GM18519 (cell line): ENCODE data around the gene DCPS.
"Not testable (repeated sequence)": the region's sequence is repeated elsewhere in the genome, so short reads cannot be mapped to it uniquely, and the experiment has no call there.

Experiments used
- ATAC-seq: cut with Tn5 transposase; IDR thresholded peaks from one replicate; pipeline ENCODE4 v1.9.1; 2021; ENCODE audit warnings: mild to moderate bottlenecking, moderate library complexity; ENCODE audit not compliant: unreplicated experiment, low FRiP score

DCPS gene

DNA sequence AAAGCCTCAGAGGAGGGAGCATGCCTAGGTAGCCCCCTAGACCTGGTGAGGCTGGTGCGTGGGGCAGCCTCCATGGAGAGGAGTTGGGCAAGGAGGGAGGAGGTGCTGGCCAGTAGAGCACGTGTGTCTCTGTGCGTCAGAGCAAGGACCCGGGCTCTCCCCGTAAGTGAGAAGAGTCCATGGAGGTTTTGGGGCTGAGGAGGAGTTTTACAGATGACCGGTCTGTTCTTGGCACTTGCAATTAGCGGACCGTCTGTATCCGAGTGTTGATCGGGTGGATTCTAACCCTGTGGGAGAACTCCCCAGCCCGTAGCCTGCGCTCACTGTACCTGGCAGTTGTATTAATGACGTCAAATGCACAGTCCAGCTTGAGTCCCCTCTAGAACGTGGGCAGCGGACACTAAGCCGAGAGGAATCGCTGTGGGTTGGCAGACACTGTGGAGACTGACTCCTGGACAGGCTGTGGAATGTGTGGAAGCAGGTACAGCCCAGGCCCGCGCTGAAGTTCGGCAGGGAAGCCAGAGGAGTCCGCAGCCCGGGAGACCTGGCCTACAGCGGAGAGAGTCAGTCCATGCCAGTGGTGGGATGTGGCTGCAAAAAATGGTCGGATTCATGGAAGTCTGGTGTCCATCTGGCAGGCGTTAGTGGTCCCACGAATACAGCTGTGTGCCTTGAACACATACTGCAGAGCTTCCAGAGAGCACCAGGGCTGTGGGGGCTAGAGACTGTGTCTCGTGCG is 70.9 kb downstream of the DCPS start:
- not testable (repeated sequence) for ATAC-seq

DNA sequence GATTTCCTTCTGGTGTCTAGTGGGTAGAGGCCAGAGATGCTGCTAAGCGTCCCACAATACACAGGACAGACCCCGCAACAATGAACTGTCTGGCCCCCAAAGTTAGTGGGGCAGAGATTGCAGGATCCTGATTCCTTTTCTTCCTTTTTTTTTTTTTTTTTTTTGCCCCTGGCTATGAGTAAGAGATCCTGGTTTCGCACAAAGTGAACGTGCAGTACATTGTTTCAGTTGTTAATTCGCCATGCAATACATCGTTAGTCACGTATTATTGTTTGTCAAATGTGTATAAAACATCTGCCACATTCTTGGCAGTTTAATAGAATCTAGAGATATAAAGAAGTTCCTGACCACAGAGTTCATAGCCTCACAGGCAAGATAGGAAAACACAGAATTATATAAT is 71.9 kb downstream of the DCPS start:
- no peak for ATAC-seq

- ATAC-seq = no peak
Observed at GRCh38 chr11:126378763-126379162, 74.9 kb downstream of the DCPS start.

GRCh38 chr11:126380909-126381308 is 77.0 kb downstream of the DCPS start:
- ATAC-seq = no peak

GRCh38 chr11:126381960-126382359 is 78.1 kb downstream of the DCPS start:
- ATAC-seq = not testable (repeated sequence)

DNA sequence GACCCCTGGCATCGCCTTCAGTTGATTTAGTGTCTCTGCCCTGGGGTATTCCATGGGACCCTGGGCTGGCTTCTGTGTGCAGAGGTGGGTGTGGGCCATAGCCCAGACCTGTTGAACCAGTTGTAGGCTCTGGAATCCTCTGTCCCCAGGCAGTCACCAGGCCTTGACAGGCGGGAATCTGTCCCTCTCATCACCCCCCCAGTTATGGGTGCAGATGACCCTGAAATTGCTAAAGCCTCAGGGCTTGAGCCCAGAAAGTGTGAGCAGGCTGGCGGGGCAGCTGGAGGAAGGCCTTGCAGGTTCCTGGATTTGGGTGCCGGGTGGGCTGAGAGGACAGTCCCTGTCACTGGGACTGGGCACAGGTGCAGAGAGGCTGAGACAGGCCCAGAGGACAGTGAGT is 78.8 kb downstream of the DCPS start:
- ATAC-seq = not testable (repeated sequence)

GRCh38 chr11:126383339-126384335 is 79.8 kb downstream of the DCPS start:
- no peak for ATAC-seq

GRCh38 chr11:126384449-126385070 is 80.7 kb downstream of the DCPS start:
- no peak for ATAC-seq

DNA sequence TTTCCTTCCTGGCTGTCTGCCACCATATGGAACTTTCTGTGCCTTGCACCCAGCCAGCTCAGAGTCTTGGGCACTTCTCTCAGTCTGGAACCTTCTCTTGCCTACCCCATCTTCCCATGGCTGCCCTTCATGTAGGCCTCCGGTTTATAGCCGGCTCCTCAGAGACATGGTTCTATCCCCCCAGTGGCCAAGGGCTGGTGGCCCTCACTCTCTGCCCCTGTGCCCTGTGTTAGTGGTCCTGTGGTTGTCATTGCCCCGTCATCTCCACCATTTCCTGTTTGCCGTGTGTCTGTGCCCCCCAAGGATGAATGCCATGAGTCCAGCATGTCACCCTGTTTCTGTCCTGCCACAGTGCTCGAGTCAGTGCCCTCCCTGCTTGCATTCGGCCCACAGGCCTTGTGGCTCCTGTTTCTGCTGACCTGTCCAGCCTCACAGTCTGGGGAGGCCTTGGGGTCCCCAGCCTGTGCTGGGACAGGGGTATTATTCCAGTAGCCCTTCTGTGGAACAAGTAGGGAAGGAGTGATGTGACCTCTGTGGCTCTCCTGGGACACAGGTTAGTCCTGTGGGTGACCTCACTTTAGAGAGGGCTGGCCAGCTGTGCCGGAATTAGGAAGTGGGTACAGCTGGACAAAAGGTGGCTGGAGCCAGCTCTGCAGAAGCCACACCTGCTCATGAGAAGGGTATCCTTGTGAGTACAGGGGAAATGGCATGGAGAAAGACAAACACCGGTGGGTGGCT is 82.3 kb downstream of the DCPS start:
- no peak for ATAC-seq

GRCh38 chr11:126386729-126387071 is 82.8 kb downstream of the DCPS start:
- not testable (repeated sequence) for ATAC-seq

DNA sequence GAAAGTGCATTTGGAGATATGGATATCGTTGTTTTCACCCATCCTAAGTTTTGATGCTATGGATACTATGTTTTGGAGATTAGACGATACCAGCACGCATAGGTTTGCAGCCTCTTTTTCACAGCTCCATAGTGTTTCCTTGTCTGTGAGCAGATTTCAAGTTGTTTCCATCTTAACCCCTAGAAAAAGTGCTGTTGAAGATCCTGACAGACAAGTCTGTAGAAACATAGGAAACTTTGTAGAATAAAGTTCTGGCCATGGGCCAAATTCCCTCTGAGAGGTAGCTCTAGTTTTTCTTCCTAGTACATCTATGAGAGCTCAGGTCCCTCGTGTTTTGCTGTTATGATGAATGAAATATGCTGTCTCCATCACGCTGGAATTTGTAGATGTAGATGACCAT is 84.0 kb downstream of the DCPS start:
- no peak for ATAC-seq

DNA sequence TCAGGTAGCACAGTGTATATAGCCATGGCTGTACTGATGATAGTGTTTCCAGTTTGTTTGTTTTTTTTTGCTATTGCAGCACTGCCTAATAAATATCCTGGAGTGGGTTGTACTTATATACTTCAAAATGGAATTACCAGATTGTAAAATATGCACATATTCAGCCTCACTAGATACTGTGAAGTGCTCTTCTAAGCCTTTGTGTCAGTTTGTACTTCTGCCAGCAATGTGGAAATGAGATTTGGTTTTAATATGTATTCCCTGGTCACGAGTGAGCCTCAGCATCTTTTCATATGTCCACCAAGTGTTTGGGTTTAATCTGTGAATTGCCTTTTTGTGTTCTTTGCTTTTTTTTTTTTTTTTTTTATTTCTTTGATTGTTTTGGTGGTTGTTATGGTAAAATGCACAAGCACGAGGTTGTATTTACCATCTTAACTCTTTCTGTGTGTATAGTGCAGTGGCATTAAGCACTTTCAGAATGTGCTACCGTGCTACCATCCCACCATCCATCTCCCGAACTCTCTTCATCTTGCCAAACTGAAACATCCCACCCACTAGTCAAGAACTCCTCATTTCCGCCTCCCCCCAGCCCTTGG is 86.5 kb downstream of the DCPS start:
- no peak for ATAC-seq

DNA sequence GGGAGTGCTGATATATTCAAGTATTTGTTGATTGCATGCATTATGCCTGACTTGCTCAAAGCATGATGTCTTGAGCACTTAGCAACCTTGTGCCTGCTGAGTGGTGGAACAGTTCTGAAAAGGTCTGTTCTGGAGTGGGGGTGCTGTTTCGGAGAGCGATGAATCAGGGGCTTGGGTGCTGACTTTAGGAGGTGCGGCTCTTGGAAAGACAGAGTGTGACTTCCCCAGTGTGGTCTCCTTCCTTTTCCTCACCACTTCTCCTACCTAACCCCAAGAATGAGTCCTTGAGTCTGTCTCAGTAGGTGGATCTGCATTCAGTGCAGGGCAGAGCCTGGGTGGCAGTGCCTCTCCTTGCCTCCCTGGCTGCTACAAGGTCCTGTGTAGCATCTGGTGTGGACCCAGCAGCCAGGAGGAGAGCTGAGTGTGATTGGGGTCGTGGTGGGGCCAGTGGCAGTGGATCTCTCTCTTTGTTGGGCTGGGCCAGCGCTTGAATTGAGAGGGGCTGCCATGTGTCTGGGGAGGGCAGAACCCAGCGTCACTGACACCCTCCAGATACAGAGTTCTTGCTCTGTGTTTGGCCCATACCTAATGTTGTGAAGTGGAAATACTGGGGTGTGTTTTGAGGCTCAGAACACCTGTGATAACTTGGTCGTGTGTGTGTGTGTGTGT is 87.6 kb downstream of the DCPS start:
- ATAC-seq = no peak

- ATAC-seq = no peak
Observed at GRCh38 chr11:126391970-126392632, 88.2 kb downstream of the DCPS start.

GRCh38 chr11:126392633-126393013 is 88.8 kb downstream of the DCPS start:
- ATAC-seq = no peak

GRCh38 chr11:126393143-126393542 is 89.3 kb downstream of the DCPS start:
- no peak for ATAC-seq

DNA sequence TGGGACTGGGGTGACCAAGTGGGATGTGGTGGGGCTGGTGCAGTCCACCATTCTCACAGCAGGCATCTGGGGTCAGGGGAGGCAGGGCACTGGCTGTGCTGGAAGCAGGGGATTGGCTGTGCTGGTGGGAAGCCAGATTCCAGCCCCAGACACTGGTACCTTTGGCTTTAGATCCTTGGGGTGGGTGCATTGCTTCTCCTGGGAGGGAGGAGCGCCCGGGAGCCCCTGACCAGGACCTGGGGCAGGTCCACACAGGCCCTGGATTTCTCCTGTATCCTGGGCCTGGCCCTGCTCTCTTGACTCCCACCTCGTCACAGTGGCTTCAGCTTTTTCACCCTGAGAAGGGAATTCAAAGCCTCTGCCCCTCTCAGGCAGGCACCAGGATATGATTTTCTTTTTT is 90.2 kb downstream of the DCPS start:
- ATAC-seq = no peak

DNA sequence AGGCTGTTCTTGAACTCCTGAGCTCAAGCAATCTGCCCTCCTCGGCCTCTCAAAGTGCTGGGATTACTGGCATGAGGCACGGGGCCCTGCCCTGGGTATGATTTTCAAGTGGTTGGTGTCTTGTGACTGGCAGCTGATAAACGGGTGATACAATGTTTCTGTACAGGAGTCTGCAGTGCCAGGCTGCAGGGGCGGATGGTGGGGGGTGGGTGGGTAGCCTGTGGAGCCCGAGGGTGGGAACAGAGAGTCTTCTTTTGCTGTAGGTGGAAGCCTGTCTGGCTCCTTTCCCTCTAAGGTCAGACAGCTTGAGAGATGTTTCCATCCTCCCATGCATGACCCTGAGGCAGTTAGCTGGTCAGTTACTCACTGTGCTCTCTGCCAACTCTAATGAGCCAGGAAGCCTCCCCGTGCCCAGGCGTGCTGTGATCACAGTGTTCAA is 90.8 kb downstream of the DCPS start:
- ATAC-seq = not testable (repeated sequence)
